Measurements from ENCODE around the gene OPA3. TPM values are rescaled to one million over a fixed set of nuclear protein-coding genes. Genes with fewer than 3 reads are reported as not detected.

The OPA3 gene
- total RNA-seq, 1 donor from 2014 or later, result 10.5 TPM

- no peak for DNase-seq
- TF ChIP-seq, protein P1, sequence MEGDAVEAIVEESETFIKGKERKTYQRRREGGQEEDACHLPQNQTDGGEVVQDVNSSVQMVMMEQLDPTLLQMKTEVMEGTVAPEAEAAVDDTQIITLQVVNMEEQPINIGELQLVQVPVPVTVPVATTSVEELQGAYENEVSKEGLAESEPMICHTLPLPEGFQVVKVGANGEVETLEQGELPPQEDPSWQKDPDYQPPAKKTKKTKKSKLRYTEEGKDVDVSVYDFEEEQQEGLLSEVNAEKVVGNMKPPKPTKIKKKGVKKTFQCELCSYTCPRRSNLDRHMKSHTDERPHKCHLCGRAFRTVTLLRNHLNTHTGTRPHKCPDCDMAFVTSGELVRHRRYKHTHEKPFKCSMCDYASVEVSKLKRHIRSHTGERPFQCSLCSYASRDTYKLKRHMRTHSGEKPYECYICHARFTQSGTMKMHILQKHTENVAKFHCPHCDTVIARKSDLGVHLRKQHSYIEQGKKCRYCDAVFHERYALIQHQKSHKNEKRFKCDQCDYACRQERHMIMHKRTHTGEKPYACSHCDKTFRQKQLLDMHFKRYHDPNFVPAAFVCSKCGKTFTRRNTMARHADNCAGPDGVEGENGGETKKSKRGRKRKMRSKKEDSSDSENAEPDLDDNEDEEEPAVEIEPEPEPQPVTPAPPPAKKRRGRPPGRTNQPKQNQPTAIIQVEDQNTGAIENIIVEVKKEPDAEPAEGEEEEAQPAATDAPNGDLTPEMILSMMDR (IDR thresholded peaks at IDR 0.05; ENCODE audit: partially characterized antibody, unreplicated experiment), result no peak
- Mint-ChIP-seq H3K27me3 (ENCODE audit: unreplicated experiment) (no peaks in the 10 kb centered on the region), H3K9me3 (ENCODE audit: unreplicated experiment) (peaks cover 4% of the 10 kb centered on the region), H3K36me3 (ENCODE audit: unreplicated experiment) (peaks cover 14% of the 10 kb centered on the region), H3K4me1 (ENCODE audit: low read depth, unreplicated experiment) (no peaks in the 10 kb centered on the region), H3K27ac (ENCODE audit: unreplicated experiment) (no peak overlapping the region), H3K4me3 (ENCODE audit: unreplicated experiment) (peak overlapping the region; percentile 25)
Measured at GRCh38 chr19:45613926-45614725, 29.5 kb upstream of the OPA3 start.

DNA sequence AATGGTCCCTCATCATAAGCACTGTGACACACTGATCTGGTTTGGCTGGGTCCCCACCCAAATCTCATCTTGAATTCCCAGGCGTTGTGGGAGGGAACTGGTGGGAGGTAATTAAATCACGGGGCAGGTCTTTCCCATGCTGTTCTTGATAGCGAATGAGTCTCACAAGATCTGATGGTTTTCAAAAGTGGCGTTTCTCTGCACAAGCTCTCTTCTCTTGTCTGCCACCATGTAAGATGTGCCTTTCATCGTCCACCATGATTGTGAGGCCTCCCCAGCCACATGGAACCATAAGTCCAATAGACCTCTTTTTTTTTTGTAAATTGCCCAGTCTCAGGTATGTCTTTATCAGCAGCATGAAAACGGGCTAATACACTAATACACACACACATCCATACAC lies 24.3 kb upstream of the OPA3 start:
- H3K27me3 Mint-ChIP-seq (ENCODE audit: unreplicated experiment), result no peaks in the 10 kb centered on the region

GRCh38 chr19:45607071-45608029 lies 22.7 kb upstream of the OPA3 start:
- DNase-seq, result peak; percentile 80
- Mint-ChIP-seq H3K9me3 (ENCODE audit: unreplicated experiment) (peaks cover 4% of the 10 kb centered on the region), H3K27ac (ENCODE audit: unreplicated experiment) (no peak overlapping the region), H3K36me3 (ENCODE audit: unreplicated experiment) (peaks cover 11% of the 10 kb centered on the region), H3K4me3 (ENCODE audit: unreplicated experiment) (no peak overlapping the region), H3K27me3 (ENCODE audit: unreplicated experiment) (peaks cover 10% of the 10 kb centered on the region), H3K4me1 (ENCODE audit: low read depth, unreplicated experiment) (peaks cover 2% of the 10 kb centered on the region)
- TF ChIP-seq, protein P1 (IDR thresholded peaks at IDR 0.05; ENCODE audit: partially characterized antibody, unreplicated experiment), result peak; percentile 87

More for the DNA sequence above, 24.3 kb upstream of the OPA3 start:
- Mint-ChIP-seq H3K9me3 (ENCODE audit: unreplicated experiment) (peaks cover 4% of the 10 kb centered on the region), H3K36me3 (ENCODE audit: unreplicated experiment) (peaks cover 15% of the 10 kb centered on the region), H3K4me1 (ENCODE audit: low read depth, unreplicated experiment) (peaks cover 2% of the 10 kb centered on the region), H3K27ac (ENCODE audit: unreplicated experiment) (peak overlapping the region; percentile 16), H3K4me3 (ENCODE audit: unreplicated experiment) (no peak overlapping the region)
- no peak for DNase-seq
- TF ChIP-seq, protein P1 (IDR thresholded peaks at IDR 0.05; ENCODE audit: partially characterized antibody, unreplicated experiment), result no peak

GRCh38 chr19:45601524-45602374 lies 17.1 kb upstream of the OPA3 start, which contains the start of gene GPR4:
GPR4 (minus strand) TSS chr19:45602212; CDS start chr19:45591866, 10,346 bp downstream.
- H3K4me3 Mint-ChIP-seq (ENCODE audit: unreplicated experiment), result peak within 1 kb of the TSS; percentile 58
- peaks cover 4% of the 10 kb centered on the region for H3K9me3 Mint-ChIP-seq (ENCODE audit: unreplicated experiment)
- DNase-seq, result peak; percentile 54
- no peaks in the 10 kb centered on the region for H3K36me3 Mint-ChIP-seq (ENCODE audit: unreplicated experiment)
- H3K27ac Mint-ChIP-seq (ENCODE audit: unreplicated experiment), result no peak within 1 kb of the TSS
- peaks cover 39% of the 10 kb centered on the region for H3K27me3 Mint-ChIP-seq (ENCODE audit: unreplicated experiment)
- TF ChIP-seq, protein P1 (IDR thresholded peaks at IDR 0.05; ENCODE audit: partially characterized antibody, unreplicated experiment), result no peak
- H3K4me1 Mint-ChIP-seq (ENCODE audit: low read depth, unreplicated experiment), result peaks cover 19% of the 10 kb centered on the region
